PC-9 (cell line): ENCODE results near the gene CNKSR3.

Experiments
- CTCF ChIP-seq: fragments of 200-600 bp; sonication (generic); conservative IDR thresholded peaks from 2 replicates; pipeline ENCODE4 v1.6.1; 2017; ENCODE audit warnings: mixed run types, antibody characterized with exemption, mild to moderate bottlenecking, moderate library complexity
- EZH2 ChIP-seq: fragments of 200-600 bp; sonication (generic); IDR thresholded peaks from 2 replicates; pipeline ENCODE4 v1.8.0; 2017; ENCODE audit warnings: antibody characterized with exemption, low read depth

GRCh38 chr6:154450498-154450897, 60.0 kb downstream of the CNKSR3 start:
- TF ChIP-seq CTCF (no peak), EZH2 (no peak)
